Measurements from ENCODE around the gene PARD3B.

The PARD3B gene

GRCh38 chr2:205613970-205614559, 1068.8 kb downstream of the PARD3B start:
- TF ChIP-seq CTCF (IDR thresholded peaks at IDR 0.05; ENCODE audit: insufficient read depth, low read depth, low read length, missing control alignments), result no peak
- no peak for DNase-seq (ENCODE audit: low read depth)
- H3K4me3 ChIP-seq (ENCODE audit: low read depth, low read length), result no peak overlapping the region

GRCh38 chr2:205614965-205615364, 1069.7 kb downstream of the PARD3B start:
- H3K4me3 ChIP-seq (ENCODE audit: low read depth, low read length), result no peak overlapping the region
- no peak for TF ChIP-seq CTCF (IDR thresholded peaks at IDR 0.05; ENCODE audit: insufficient read depth, low read depth, low read length, missing control alignments)
- no peak for DNase-seq (ENCODE audit: low read depth)

- DNase-seq (ENCODE audit: low read depth), result no peak
- no peak overlapping the region for H3K4me3 ChIP-seq (ENCODE audit: low read depth, low read length)
- TF ChIP-seq CTCF (IDR thresholded peaks at IDR 0.05; ENCODE audit: insufficient read depth, low read depth, low read length, missing control alignments), result no peak
Observed at GRCh38 chr2:205617905-205618304, 1072.6 kb downstream of the PARD3B start.

DNA sequence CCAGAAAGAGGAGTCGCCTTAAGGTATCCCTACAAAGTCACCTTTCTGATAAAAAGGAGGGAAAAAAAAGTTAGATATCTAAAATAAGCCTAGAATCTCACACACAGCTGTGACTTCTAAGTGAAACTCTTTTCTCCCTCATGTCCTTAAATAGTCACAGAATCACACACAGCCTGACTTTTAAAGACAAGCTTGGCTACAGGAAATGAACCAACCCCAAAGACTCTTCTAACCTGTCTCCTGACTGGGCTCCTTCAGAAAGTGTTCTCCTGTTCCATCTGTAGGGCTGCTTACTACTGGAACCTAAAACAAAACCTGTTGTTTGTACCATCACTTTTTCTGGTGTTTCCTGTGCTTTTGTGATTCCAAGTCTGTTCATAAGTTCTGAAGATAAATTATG, 1074.3 kb downstream of the PARD3B start:
- H3K4me3 ChIP-seq (ENCODE audit: low read depth, low read length), result no peak overlapping the region
- DNase-seq (ENCODE audit: low read depth), result no peak
- TF ChIP-seq CTCF (IDR thresholded peaks at IDR 0.05; ENCODE audit: insufficient read depth, low read depth, low read length, missing control alignments), result no peak

GRCh38 chr2:205627085-205627484, 1081.8 kb downstream of the PARD3B start:
- DNase-seq (ENCODE audit: low read depth), result no peak
- no peak for TF ChIP-seq CTCF (IDR thresholded peaks at IDR 0.05; ENCODE audit: insufficient read depth, low read depth, low read length, missing control alignments)

DNA sequence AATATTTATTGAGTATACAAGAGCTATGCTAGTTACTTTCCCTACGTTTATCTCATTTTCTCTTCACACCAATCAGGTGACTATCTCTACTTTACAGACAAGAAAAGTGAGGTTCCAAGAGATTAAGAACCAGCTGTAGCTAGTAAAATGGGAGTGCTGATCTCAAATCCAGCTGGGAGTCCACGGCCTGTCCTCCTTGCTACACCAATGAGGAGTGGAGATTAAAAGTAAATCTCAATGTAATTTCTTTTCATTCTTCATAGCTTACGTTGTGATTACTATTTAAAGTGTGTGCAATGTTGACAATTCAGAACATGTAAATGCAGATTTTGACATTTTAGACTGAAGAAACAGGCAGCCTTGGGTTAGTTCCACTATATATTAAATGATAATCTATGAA, 1083.1 kb downstream of the PARD3B start:
- H3K4me3 ChIP-seq (ENCODE audit: low read depth, low read length), result no peak overlapping the region
- DNase-seq (ENCODE audit: low read depth), result no peak
- TF ChIP-seq CTCF (IDR thresholded peaks at IDR 0.05; ENCODE audit: insufficient read depth, low read depth, low read length, missing control alignments), result no peak

More at GRCh38 chr2:205627085-205627484, 1081.8 kb downstream of the PARD3B start:
- H3K4me3 ChIP-seq (ENCODE audit: low read depth, low read length), result no peak overlapping the region

GRCh38 chr2:205629091-205629776, 1084.0 kb downstream of the PARD3B start:
- H3K4me3 ChIP-seq (ENCODE audit: low read depth, low read length), result no peak overlapping the region
- no peak for DNase-seq (ENCODE audit: low read depth)
- TF ChIP-seq CTCF (IDR thresholded peaks at IDR 0.05; ENCODE audit: insufficient read depth, low read depth, low read length, missing control alignments), result no peak

Data from GM12865 (cell line).